GM12801 (cell line): ENCODE measurements around the gene SOD1.

Experiments used
- TF ChIP-seq, protein P1 (sequence below): IDR thresholded peaks from one replicate; pipeline ENCODE4 v1.5.1; 2011; ENCODE audit warnings: control low read depth; ENCODE audit not compliant: insufficient read length; ENCODE audit errors: extremely low read depth

The SOD1 gene

GRCh38 chr21:31659536-31660258 is at the start of gene SOD1:
TSS of gene SOD1 (plus strand) at chr21:31659693. CDS start at chr21:31659770, 77 bp downstream.
- TF ChIP-seq, protein P1, sequence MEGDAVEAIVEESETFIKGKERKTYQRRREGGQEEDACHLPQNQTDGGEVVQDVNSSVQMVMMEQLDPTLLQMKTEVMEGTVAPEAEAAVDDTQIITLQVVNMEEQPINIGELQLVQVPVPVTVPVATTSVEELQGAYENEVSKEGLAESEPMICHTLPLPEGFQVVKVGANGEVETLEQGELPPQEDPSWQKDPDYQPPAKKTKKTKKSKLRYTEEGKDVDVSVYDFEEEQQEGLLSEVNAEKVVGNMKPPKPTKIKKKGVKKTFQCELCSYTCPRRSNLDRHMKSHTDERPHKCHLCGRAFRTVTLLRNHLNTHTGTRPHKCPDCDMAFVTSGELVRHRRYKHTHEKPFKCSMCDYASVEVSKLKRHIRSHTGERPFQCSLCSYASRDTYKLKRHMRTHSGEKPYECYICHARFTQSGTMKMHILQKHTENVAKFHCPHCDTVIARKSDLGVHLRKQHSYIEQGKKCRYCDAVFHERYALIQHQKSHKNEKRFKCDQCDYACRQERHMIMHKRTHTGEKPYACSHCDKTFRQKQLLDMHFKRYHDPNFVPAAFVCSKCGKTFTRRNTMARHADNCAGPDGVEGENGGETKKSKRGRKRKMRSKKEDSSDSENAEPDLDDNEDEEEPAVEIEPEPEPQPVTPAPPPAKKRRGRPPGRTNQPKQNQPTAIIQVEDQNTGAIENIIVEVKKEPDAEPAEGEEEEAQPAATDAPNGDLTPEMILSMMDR = no peak

- TF ChIP-seq, protein P1 = no peak
These were observed 48.0 kb upstream of the SOD1 start for GRCh38 chr21:31611445-31611844.

- TF ChIP-seq, protein P1 = no peak
These were observed 46.4 kb upstream of the SOD1 start for GRCh38 chr21:31612894-31613785.

GRCh38 chr21:31614705-31615104 is 44.8 kb upstream of the SOD1 start:
- TF ChIP-seq, protein P1 = no peak

DNA sequence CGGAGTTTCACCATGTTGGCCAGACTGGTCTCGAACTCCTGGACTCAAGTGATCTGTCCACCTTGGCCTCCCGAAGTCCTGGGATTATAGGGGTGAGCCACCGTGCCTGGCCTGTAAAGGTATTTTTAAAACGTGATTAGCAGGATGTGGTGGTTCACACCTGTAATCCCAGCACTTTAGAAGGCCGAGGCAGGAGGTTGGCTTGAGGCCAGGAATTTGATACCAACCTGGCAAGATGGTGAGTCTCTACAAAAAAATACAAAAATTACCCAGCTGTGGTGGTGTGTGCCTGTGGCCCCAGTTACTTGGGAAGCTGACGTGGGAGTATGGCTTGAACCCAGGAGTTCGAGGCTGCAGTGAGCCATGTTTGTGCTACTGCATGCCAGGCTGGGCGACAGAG is 43.3 kb upstream of the SOD1 start:
- TF ChIP-seq, protein P1 = no peak

- TF ChIP-seq, protein P1 = no peak
These were observed 40.6 kb upstream of the SOD1 start for GRCh38 chr21:31618696-31619430.

GRCh38 chr21:31622397-31622796 is 37.1 kb upstream of the SOD1 start:
- TF ChIP-seq, protein P1 = no peak
